Ascending aorta (tissue), 2 donors: ENCODE measurements around the gene NUMBL. TPM values are rescaled to one million over a fixed set of nuclear protein-coding genes. Genes with fewer than 3 reads are reported as not detected.
A peak's percentile ranks its signal among the peaks of the same experiment; 100 is the strongest.

ENCODE experiments used
- DNase-seq, 2 donors: peaks; one replicate each; pipeline ENCODE4 v3.0.0-alpha.2; 2019; ENCODE audit warnings: low spot score in 2 of 2
- H3K27ac ChIP-seq, 2 donors: fragments of 200-600 bp; sonication (generic); one replicate each; pipeline ENCODE4 v1.5.1; 2016 to 2017; ENCODE audit warnings: mild to moderate bottlenecking in 1 of 2
- H3K27me3 ChIP-seq: fragments of 200-600 bp; sonication (generic); one replicate; pipeline ENCODE4 v1.5.1; 2017
- H3K36me3 ChIP-seq, 2 donors: fragments of 200-600 bp; sonication (generic); one replicate each; pipeline ENCODE4 v1.5.1; 2016
- H3K4me1 ChIP-seq, 2 donors: fragments of 200-600 bp; sonication (generic); one replicate each; pipeline ENCODE4 v1.5.1; 2016 to 2017; ENCODE audit warnings: mild to moderate bottlenecking in 1 of 2
- H3K4me3 ChIP-seq, 2 donors: fragments of 200-600 bp; sonication (generic); one replicate each; pipeline ENCODE4 v1.5.1; 2016 to 2017; ENCODE audit warnings: mild to moderate bottlenecking in 1 of 2
- H3K9me3 ChIP-seq, 2 donors: fragments of 200-600 bp; sonication (generic); one replicate each; pipeline ENCODE4 v1.5.1; 2016
- CTCF ChIP-seq, 3 experiments: fragments of 200-600 bp in 2 of 3; fragments of 450-650 bp in 1 of 3; sonication (generic) in 2 of 3; IDR thresholded peaks; one replicate each; pipeline ENCODE4 v1.5.1; 2016 to 2019; ENCODE audit warnings: antibody characterized with exemption in 3 of 3, mild to moderate bottlenecking in 1 of 3, moderate library complexity in 1 of 3
- intact Hi-C: fragments of 100-400 bp; cut with DNase I; formaldehyde crosslinking; loops from one replicate; pipeline ENCODE4 v1.15.1; 2023
- total RNA-seq: library from RNA; depleted of rRNA; stranded (reverse); fragments of >200 nt; gene quantifications from one replicate; pipeline ENCODE4 v1.1.0, GENCODE V29; 2016

NUMBL gene
- total RNA-seq, 1 donor from 2014 or later = 360 TPM

- intact Hi-C loops = loop anchor here (5.0 to 10.0 kb wide), 3 partner anchors 295 to 1313 kb away; partner anchors contain the start of genes HNRNPUL1 and ZFP36
- Histone ChIP-seq H3K9me3 (no peaks in the 10 kb centered on the region), H3K27ac (peak overlapping the region; percentile 97 to 99), H3K4me1 (peaks cover 7 to 45% of the 10 kb centered on the region in 2 donors), H3K4me3 (peak overlapping the region; percentile 72 to 100), H3K27me3 (no peaks in the 10 kb centered on the region), H3K36me3 (peaks cover 0 to 5% of the 10 kb centered on the region in 2 donors)
- TF ChIP-seq CTCF (IDR thresholded peaks at IDR 0.05) = no peak
- no peak for DNase-seq
These were observed 27.0 kb upstream of the NUMBL start for GRCh38 chr19:40717325-40717879.

- peak within 1 kb of the TSS; percentile 72 to 100 for H3K4me3 ChIP-seq
- peak in 1 of 3 experiments; percentile 69 for TF ChIP-seq CTCF (IDR thresholded peaks at IDR 0.05)
- H3K9me3 ChIP-seq = no peaks in the 10 kb centered on the region
- peak within 1 kb of the TSS; percentile 97 to 99 for H3K27ac ChIP-seq
- peaks cover 0 to 12% of the 10 kb centered on the region in 2 donors for H3K36me3 ChIP-seq
- H3K4me1 ChIP-seq = peaks cover 7 to 38% of the 10 kb centered on the region in 2 donors
- DNase-seq = peak; percentile 96 to 99
- intact Hi-C loops = loop anchor here (1.0 to 10.0 kb wide), 4 partner anchors 53 to 1312 kb away; partner anchors contain the start of genes HNRNPUL1 and ZFP36
- no peaks in the 10 kb centered on the region for H3K27me3 ChIP-seq
These were observed 26.3 kb upstream of the NUMBL start, which contains the start of the genes COQ8B and ITPKC for GRCh38 chr19:40716482-40717324. COQ8B (minus strand) TSS chr19:40716886; CDS start chr19:40714632, 2,254 bp downstream. ITPKC (plus strand) TSS chr19:40717112; CDS start chr19:40717136, 24 bp downstream.

GRCh38 chr19:40716031-40716481 is 25.6 kb upstream of the NUMBL start:
- no peak for TF ChIP-seq CTCF (IDR thresholded peaks at IDR 0.05)
- Histone ChIP-seq H3K9me3 (no peaks in the 10 kb centered on the region), H3K27ac (peak overlapping the region; percentile 97 to 99), H3K36me3 (peaks cover 0 to 14% of the 10 kb centered on the region in 2 donors), H3K27me3 (no peaks in the 10 kb centered on the region), H3K4me1 (peaks cover 7 to 31% of the 10 kb centered on the region in 2 donors), H3K4me3 (peak overlapping the region; percentile 72 to 100)
- no peak for DNase-seq
- intact Hi-C loops = loop anchor here (1.0 to 10.0 kb wide), 4 partner anchors 53 to 1311 kb away; partner anchors contain the start of genes HNRNPUL1 and ZFP36

GRCh38 chr19:40714441-40715299 is 24.2 kb upstream of the NUMBL start:
- Histone ChIP-seq H3K36me3 (peaks cover 7 to 24% of the 10 kb centered on the region in 2 donors), H3K4me1 (peaks cover 1 to 21% of the 10 kb centered on the region in 2 donors), H3K27ac (peak overlapping the region; percentile 97 to 99), H3K4me3 (peak overlapping the region; percentile 72 to 100), H3K9me3 (no peaks in the 10 kb centered on the region), H3K27me3 (no peaks in the 10 kb centered on the region)
- DNase-seq = peak; percentile 82 to 96
- intact Hi-C loops = loop anchor here (1.0 to 10.0 kb wide), 8 partner anchors 24 to 1310 kb away; partner anchors contain the start of genes ACTMAP, HNRNPUL1, NUMBL and RAB4B
- no peak for TF ChIP-seq CTCF (IDR thresholded peaks at IDR 0.05)

GRCh38 chr19:40713939-40714338 is 23.5 kb upstream of the NUMBL start:
- Histone ChIP-seq H3K36me3 (peaks cover 15 to 28% of the 10 kb centered on the region in 2 donors), H3K4me1 (peaks cover 0 to 17% of the 10 kb centered on the region in 2 donors), H3K9me3 (no peaks in the 10 kb centered on the region), H3K27me3 (no peaks in the 10 kb centered on the region), H3K4me3 (peak overlapping the region; percentile 72 to 100), H3K27ac (peak overlapping the region; percentile 97 to 99)
- TF ChIP-seq CTCF (IDR thresholded peaks at IDR 0.05) = no peak
- intact Hi-C loops = loop anchor here (2.0 to 10.0 kb wide), 2 partner anchors 511 to 1309 kb away; partner anchors contain the start of gene ZFP36
- DNase-seq = no peak
